Posterior vena cava (tissue), 2 donors: Measurements from ENCODE around the gene PPFIA1. TPM values are rescaled to one million over a fixed set of nuclear protein-coding genes. Genes with fewer than 3 reads are reported as not detected.

ENCODE experiments used
- DNase-seq: peaks from one replicate; pipeline ENCODE4 v3.0.0-alpha.2; 2020; ENCODE audit warnings: low spot score
- intact Hi-C, 2 donors: fragments of 100-400 bp; cut with DNase I; formaldehyde crosslinking; loops; one replicate each; pipeline versions ENCODE4 v1.14.1 to v1.14.2; 2022 to 2023
- total RNA-seq, 2 donors: library from RNA; stranded (reverse); fragmentation: NEBNext Ultra II Directional; extraction: Animal tissue kit (Norgen Biotek cat#: 25700); gene quantifications; one replicate each; pipeline ENCODE4 v1.2.1, GENCODE V29; 2021
- donor health status: DM: yes; HTN: yes; CAD: no.
- donor health status: DM: yes; HTN: yes; CAD: no.

Gene PPFIA1
- total RNA-seq, 2 donors from 2014 or later = 53.7 to 55.3 TPM

- DNase-seq = no peak
- intact Hi-C loops = no loop called here
Measured at GRCh38 chr11:70420008-70420464, 149.5 kb downstream of the PPFIA1 start.

GRCh38 chr11:70420496-70420895, 150.0 kb downstream of the PPFIA1 start:
- DNase-seq = no peak

GRCh38 chr11:70421123-70421522, 150.6 kb downstream of the PPFIA1 start:
- DNase-seq = no peak
- intact Hi-C loops = no loop called here

More at GRCh38 chr11:70420496-70420895, 150.0 kb downstream of the PPFIA1 start:
- intact Hi-C loops = no loop called here

GRCh38 chr11:70422692-70423522, 152.4 kb downstream of the PPFIA1 start:
- no peak for DNase-seq
- intact Hi-C loops = no loop called here

- intact Hi-C loops = no loop called here
- peak; percentile 82 for DNase-seq
Measured at GRCh38 chr11:70423523-70424505, 153.3 kb downstream of the PPFIA1 start.

GRCh38 chr11:70424765-70425344, 154.4 kb downstream of the PPFIA1 start:
- no peak for DNase-seq
- intact Hi-C loops = no loop called here

GRCh38 chr11:70427436-70427835, 156.9 kb downstream of the PPFIA1 start:
- intact Hi-C loops = no loop called here
- no peak for DNase-seq

- intact Hi-C loops = no loop called here
- no peak for DNase-seq
Measured at GRCh38 chr11:70428701-70429427, 158.4 kb downstream of the PPFIA1 start.

- DNase-seq = no peak
- intact Hi-C loops = no loop called here
Measured at GRCh38 chr11:70429428-70429705, 158.9 kb downstream of the PPFIA1 start.

- intact Hi-C loops = no loop called here
- DNase-seq = no peak
Measured at GRCh38 chr11:70429724-70430521, 159.4 kb downstream of the PPFIA1 start.

- intact Hi-C loops = no loop called here
- DNase-seq = peak; percentile 53
Measured at GRCh38 chr11:70430671-70431574, 160.4 kb downstream of the PPFIA1 start.

GRCh38 chr11:70431611-70432010, 161.1 kb downstream of the PPFIA1 start:
- intact Hi-C loops = no loop called here
- peak; percentile 72 for DNase-seq

GRCh38 chr11:70432065-70432464, 161.6 kb downstream of the PPFIA1 start:
- intact Hi-C loops = no loop called here
- DNase-seq = peak; percentile 80

- intact Hi-C loops = no loop called here
- peak; percentile 69 for DNase-seq
Measured at GRCh38 chr11:70432580-70432979, 162.1 kb downstream of the PPFIA1 start.

GRCh38 chr11:70433038-70433437, 162.5 kb downstream of the PPFIA1 start:
- peak; percentile 73 for DNase-seq
- intact Hi-C loops = no loop called here

GRCh38 chr11:70433526-70433925, 163.0 kb downstream of the PPFIA1 start:
- intact Hi-C loops = no loop called here
- DNase-seq = peak; percentile 63
